ENCODE measurements around the gene CLDN16. TPM values are rescaled to one million over a fixed set of nuclear protein-coding genes. Genes with fewer than 3 reads are reported as not detected.

CLDN16 gene
- total and polyA plus RNA-seq, 9 donors: 0.06 to 5.2 (median 0.25) TPM; not detected in 2

DNA sequence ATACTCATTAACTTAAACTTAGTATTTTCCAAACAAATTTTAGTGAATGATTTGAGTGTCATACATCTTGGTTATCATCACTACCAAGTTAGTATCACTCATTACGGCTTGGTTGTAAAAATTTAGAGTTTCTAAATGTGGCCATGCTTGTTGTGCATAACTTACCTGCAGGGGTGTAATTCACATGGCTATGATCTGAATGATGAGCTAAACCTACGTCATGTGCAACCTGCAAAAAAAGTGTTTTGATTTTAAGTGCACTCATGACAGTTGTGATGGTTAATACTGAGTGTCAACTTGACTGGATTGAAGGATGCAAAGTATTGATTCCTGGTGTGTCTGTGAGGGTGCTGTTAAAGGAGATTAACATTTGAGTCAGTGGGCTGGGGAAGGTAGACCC lies 17.6 kb upstream of the CLDN16 start:
- 92 to 99% (median 95%) methylated on average over 2 of the region's 2 CpGs for WGBS, 3 donors
- intact Hi-C loops (cut with DNase I): no loop called here
- H3K27me3 ChIP-seq: no peaks in the 10 kb centered on the region
- no peaks in the 10 kb centered on the region for H3K36me3 ChIP-seq
- no peak overlapping the region for H3K4me3 ChIP-seq
- DNase-seq: no peak
- TF ChIP-seq, protein P1, sequence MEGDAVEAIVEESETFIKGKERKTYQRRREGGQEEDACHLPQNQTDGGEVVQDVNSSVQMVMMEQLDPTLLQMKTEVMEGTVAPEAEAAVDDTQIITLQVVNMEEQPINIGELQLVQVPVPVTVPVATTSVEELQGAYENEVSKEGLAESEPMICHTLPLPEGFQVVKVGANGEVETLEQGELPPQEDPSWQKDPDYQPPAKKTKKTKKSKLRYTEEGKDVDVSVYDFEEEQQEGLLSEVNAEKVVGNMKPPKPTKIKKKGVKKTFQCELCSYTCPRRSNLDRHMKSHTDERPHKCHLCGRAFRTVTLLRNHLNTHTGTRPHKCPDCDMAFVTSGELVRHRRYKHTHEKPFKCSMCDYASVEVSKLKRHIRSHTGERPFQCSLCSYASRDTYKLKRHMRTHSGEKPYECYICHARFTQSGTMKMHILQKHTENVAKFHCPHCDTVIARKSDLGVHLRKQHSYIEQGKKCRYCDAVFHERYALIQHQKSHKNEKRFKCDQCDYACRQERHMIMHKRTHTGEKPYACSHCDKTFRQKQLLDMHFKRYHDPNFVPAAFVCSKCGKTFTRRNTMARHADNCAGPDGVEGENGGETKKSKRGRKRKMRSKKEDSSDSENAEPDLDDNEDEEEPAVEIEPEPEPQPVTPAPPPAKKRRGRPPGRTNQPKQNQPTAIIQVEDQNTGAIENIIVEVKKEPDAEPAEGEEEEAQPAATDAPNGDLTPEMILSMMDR (IDR thresholded peaks at IDR 0.05): no peak
- H3K4me1 ChIP-seq (ENCODE audit: insufficient read depth): no peaks in the 10 kb centered on the region
- H3K27ac ChIP-seq: no peak overlapping the region
- no peaks in the 10 kb centered on the region for H3K9me3 ChIP-seq

DNA sequence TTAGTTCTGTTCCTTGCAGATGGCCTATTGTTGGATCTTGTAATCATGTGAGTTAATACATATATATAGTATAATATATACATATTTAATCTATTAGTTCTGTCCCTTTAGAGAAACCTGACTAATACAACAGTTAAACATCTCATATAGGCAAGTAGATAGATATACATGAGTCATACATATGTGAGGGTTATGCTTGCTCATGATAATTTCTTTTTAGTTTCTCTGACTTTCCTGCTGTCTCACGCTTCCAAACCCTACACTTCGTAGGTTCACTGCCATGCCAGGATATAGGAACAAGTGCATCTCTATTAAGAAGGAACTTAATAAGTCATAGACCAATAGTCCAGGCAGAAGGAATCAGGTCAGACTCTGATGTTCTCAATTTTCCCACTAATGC lies 16.8 kb upstream of the CLDN16 start:
- Histone ChIP-seq H3K4me3 (no peak overlapping the region), H3K9me3 (no peaks in the 10 kb centered on the region), H3K36me3 (no peaks in the 10 kb centered on the region), H3K27ac (no peak overlapping the region), H3K4me1 (ENCODE audit: insufficient read depth) (no peaks in the 10 kb centered on the region), H3K27me3 (no peaks in the 10 kb centered on the region)
- 48 to 72% (median 49%) methylated on average over 2 of the region's 2 CpGs for WGBS, 3 donors
- TF ChIP-seq EP300 (IDR thresholded peaks at IDR 0.05) (no peak), POLR2A (IDR thresholded peaks at IDR 0.05) (no peak)
- TF ChIP-seq, protein P1 (IDR thresholded peaks at IDR 0.05): no peak
- intact Hi-C loops (cut with DNase I): no loop called here
- DNase-seq: no peak

DNA sequence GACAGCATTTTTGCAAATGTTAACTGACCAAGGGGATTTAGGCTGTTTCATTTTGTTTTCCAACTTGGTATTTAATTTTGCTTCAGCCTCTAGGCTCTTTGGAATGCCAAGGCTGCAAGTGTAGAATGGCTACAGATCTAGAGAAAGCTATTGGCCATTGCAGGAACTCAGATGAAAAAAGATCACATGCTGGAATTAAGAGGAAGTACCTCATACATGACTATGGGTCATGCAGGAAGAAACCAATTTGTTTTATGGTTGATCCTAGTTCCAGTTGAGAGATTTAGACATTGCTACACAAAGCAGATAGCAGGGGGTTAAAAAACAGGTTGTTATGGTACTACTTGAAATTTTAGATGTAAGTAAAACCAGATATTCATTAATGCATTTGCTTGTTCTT lies 12.7 kb upstream of the CLDN16 start:
- Histone ChIP-seq H3K27me3 (no peaks in the 10 kb centered on the region), H3K9me3 (no peaks in the 10 kb centered on the region), H3K4me3 (no peak overlapping the region), H3K27ac (no peak overlapping the region), H3K36me3 (no peaks in the 10 kb centered on the region), H3K4me1 (ENCODE audit: insufficient read depth) (no peaks in the 10 kb centered on the region)
- TF ChIP-seq POLR2A (IDR thresholded peaks at IDR 0.05): no peak
- TF ChIP-seq, protein P1 (IDR thresholded peaks at IDR 0.05): no peak
- no peak for TF ChIP-seq EP300 (IDR thresholded peaks at IDR 0.05)
- no peak for DNase-seq
- intact Hi-C loops (cut with DNase I): no loop called here

DNA sequence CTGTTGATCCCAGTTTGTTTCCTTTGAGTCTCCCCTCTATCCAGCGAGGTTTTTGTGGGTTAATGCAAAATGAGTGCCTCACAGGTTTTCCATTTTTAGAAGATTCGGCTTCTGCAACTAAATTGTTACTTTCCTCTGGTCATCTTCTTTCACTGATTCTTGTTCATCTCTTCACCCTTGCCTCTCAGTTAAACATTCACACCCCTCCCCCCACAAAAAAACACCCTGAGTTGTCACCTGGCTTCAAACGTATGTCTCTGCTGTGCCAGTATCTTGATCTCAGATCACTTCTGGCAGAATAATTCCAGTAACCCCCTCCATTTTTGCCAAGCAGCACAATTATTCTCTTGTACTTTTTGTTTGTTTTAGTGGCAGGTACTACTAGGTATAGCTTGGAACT lies 12.3 kb upstream of the CLDN16 start:
- TF ChIP-seq, protein P1 (IDR thresholded peaks at IDR 0.05): no peak
- TF ChIP-seq POLR2A (IDR thresholded peaks at IDR 0.05) (no peak), EP300 (IDR thresholded peaks at IDR 0.05) (no peak)
- Histone ChIP-seq H3K4me1 (ENCODE audit: insufficient read depth) (no peaks in the 10 kb centered on the region), H3K36me3 (no peaks in the 10 kb centered on the region), H3K27me3 (no peaks in the 10 kb centered on the region), H3K4me3 (no peak overlapping the region), H3K9me3 (no peaks in the 10 kb centered on the region), H3K27ac (no peak overlapping the region)
- 77 to 81% (median 78%) methylated on average over 3 of the region's 3 CpGs for WGBS, 3 donors
- intact Hi-C loops (cut with DNase I): no loop called here
- no peak for DNase-seq

Data from ovary (tissue), 9 donors.